Panc1 (cell line): ENCODE results near the gene OR52E1. TPM values are rescaled to one million over a fixed set of nuclear protein-coding genes. Genes with fewer than 3 reads are reported as not detected.

Source experiments
- ATAC-seq: fragments of 200-7000 bp; cut with Tn5 transposase; 2 replicates; pipeline ENCODE4 v1.9.1; 2020; ENCODE audit warnings: mild to moderate bottlenecking, moderate library complexity
- Bru-seq: library from RNA; stranded (reverse); fragments of 400-500 nt; gene quantifications from one replicate; lab custom pipeline; 2021; lab: Mats Ljungman, UMichigan
- BruChase-seq, 2 experiments: library from RNA; stranded (reverse); fragments of 400-500 nt; gene quantifications; one replicate each; lab custom pipeline; 2021; lab: Mats Ljungman, UMichigan
- BruUV-seq: library from RNA; stranded (reverse); fragments of 400-500 nt; replicated peaks from 2 replicates; lab custom pipeline; 2021; lab: Mats Ljungman, UMichigan
- CTCF ChIA-PET: fragments of 300-600 bp; sonication (Branson Sonifier 250); formaldehyde crosslinking; loops from one replicate; lab custom pipeline; 2022; ENCODE audit warnings: antibody characterized with exemption; lab: Charles Lee
- POLR2A ChIA-PET: fragments of 300-600 bp; sonication (Branson Sonifier 250); formaldehyde crosslinking; loops from one replicate; lab custom pipeline; 2022; ENCODE audit warnings: antibody characterized with exemption; lab: Charles Lee
- DNase-seq: peaks from one replicate; pipeline ENCODE4 v3.0.0-alpha.2; 2010; ENCODE audit warnings: low read depth, low spot score
- H3K27ac ChIP-seq: 2 replicates; pipeline ENCODE4 v1.5.1; 2011; ENCODE audit warnings: mild to moderate bottlenecking, low read length, inconsistent platforms
- H3K27me3 ChIP-seq: fragments of 200-500 bp; sonication (Bioruptor generic); 2 replicates; pipeline ENCODE4 v1.6.0; 2014; ENCODE audit warnings: low read length, inconsistent platforms; ENCODE audit not compliant: control insufficient read depth, insufficient read depth
- H3K36me3 ChIP-seq: fragments of 200-500 bp; sonication (Bioruptor generic); 2 replicates; pipeline ENCODE4 v1.5.1; 2014; ENCODE audit warnings: inconsistent platforms, mild to moderate bottlenecking, low read length, moderate library complexity; ENCODE audit not compliant: control insufficient read depth, insufficient read depth
- H3K4me1 ChIP-seq: 2 replicates; pipeline ENCODE4 v1.5.1; 2011; ENCODE audit warnings: inconsistent platforms, mild to moderate bottlenecking, low read length, moderate library complexity; ENCODE audit not compliant: control insufficient read depth, insufficient read depth
- H3K4me3 ChIP-seq, 2 experiments: 2 replicates each; pipeline ENCODE4 v1.5.1; 2011 to 2012; ENCODE audit warnings: low read depth in 2 of 2, low read length in 2 of 2, mild to moderate bottlenecking in 2 of 2, inconsistent platforms in 1 of 2, moderate library complexity in 1 of 2
- H3K9me3 ChIP-seq: fragments of 200-500 bp; sonication (Bioruptor generic); 2 replicates; pipeline ENCODE4 v1.5.1; 2014; ENCODE audit warnings: low read depth, mild to moderate bottlenecking, inconsistent platforms, low read length, moderate library complexity; ENCODE audit not compliant: control insufficient read depth, insufficient read depth
- CTCF ChIP-seq: fragments of 450-650 bp; IDR thresholded peaks from 2 replicates; pipeline ENCODE4 v1.5.1; 2017; ENCODE audit warnings: mild to moderate bottlenecking
- POLR2AphosphoS5 ChIP-seq: IDR thresholded peaks from 2 replicates; pipeline ENCODE4 v1.6.1; 2012; ENCODE audit warnings: mild to moderate bottlenecking, low read depth, low read length, moderate library complexity
- REST ChIP-seq, 2 experiments: IDR thresholded peaks; 2 replicates each; pipeline ENCODE4 v1.6.1; 2011 to 2012; ENCODE audit warnings: low read depth in 2 of 2, control low read depth in 1 of 2, low read length in 1 of 2, mild to moderate bottlenecking in 1 of 2, moderate library complexity in 1 of 2; ENCODE audit not compliant: insufficient read depth in 1 of 2
- SIN3A ChIP-seq: IDR thresholded peaks from 2 replicates; pipeline ENCODE4 v1.6.1; 2012; ENCODE audit warnings: low read depth, mild to moderate bottlenecking, low read length, moderate library complexity, borderline replicate concordance; ENCODE audit not compliant: insufficient read depth
- in situ Hi-C: cut with HindIII; loops from 2 replicates; pipeline ENCODE4 v1.10.0; 2016; ENCODE audit warnings: low sequenced_read_pairs, low pct_unique_long_range_greater_than_20kb
- intact Hi-C: fragments of 100-400 bp; cut with micrococcal nuclease; formaldehyde crosslinking; loops from one replicate; pipeline ENCODE4 v1.10.0; 2022; ENCODE audit not compliant: unreplicated experiment
- long read RNA-seq: library from polyadenylated mRNA; unstranded; transcript quantifications from one replicate; pipeline ENCODE4 v2.0.0, GENCODE V29; 2021; ENCODE audit not compliant: unreplicated experiment
- polyA plus RNA-seq: library from polyadenylated mRNA; unstranded; fragments of >200 nt; gene quantifications from one replicate; pipeline ENCODE4 v1.2.1, GENCODE V29; 2012; ENCODE audit warnings: missing spikeins; ENCODE audit not compliant: insufficient read length
- total RNA-seq: library from RNA; stranded (reverse); gene quantifications from one replicate; pipeline ENCODE4 v1.2.1, GENCODE V29; 2021; ENCODE audit not compliant: unreplicated experiment

Gene OR52E1
- total RNA-seq (not detected), Bru-seq, nascent RNA (not detected), BruChase-seq, experiment 1, labeled RNA remaining after a 2-hour chase (not detected), BruChase-seq, experiment 2, labeled RNA remaining after a 6-hour chase (not detected)
- polyA plus RNA-seq = not detected
- long read RNA-seq = 0 reads

- Histone ChIP-seq H3K9me3 (no peaks in the 10 kb centered on the region), H3K4me1 (no peaks in the 10 kb centered on the region), H3K4me3 (no peak within 1 kb of the TSS), H3K27ac (no peak within 1 kb of the TSS), H3K36me3 (no peaks in the 10 kb centered on the region), H3K27me3 (no peaks in the 10 kb centered on the region; the same call in 1 of the 2 replicates)
- CTCF ChIA-PET = no interaction called here
- ATAC-seq = no peak
- in situ Hi-C loops (no loop called here), intact Hi-C loops (no loop called here)
- DNase-seq = no peak
- no TSS peak for BruUV-seq
- POLR2A ChIA-PET = no interaction called here
- TF ChIP-seq SIN3A (no peak), REST (IDR thresholded peaks at IDR 0.05; ENCODE audit: insufficient read depth in 1 of 2, low read depth in 2 of 2, low read length in 1 of 2) (no peak), CTCF (no peak), POLR2AphosphoS5 (no peak)
Observed at GRCh38 chr11:5069272-5069671, at the start of gene OR52E1. TSS of gene OR52E1 (plus strand) at chr11:5069572.

- Histone ChIP-seq H3K27ac (no peak overlapping the region), H3K27me3 (no peaks in the 10 kb centered on the region), H3K36me3 (no peaks in the 10 kb centered on the region), H3K4me1 (no peaks in the 10 kb centered on the region), H3K4me3 (no peak overlapping the region), H3K9me3 (peaks cover 7% of the 10 kb centered on the region)
- ATAC-seq (no peak), DNase-seq (no peak)
- intact Hi-C loops (no loop called here), in situ Hi-C loops (no loop called here)
- ChIA-PET POLR2A (interaction anchor here (0.6 kb wide), 1 partner anchor 1722 kb away, joined by 4 read pairs; no protein-coding TSS in a partner anchor), CTCF (no interaction called here)
- no TSS peak for BruUV-seq
- no peak for TF ChIP-seq REST (IDR thresholded peaks at IDR 0.05; ENCODE audit: insufficient read depth in 1 of 2, low read depth in 2 of 2, low read length in 1 of 2)
Observed at GRCh38 chr11:5021996-5022395, 47.4 kb upstream of the OR52E1 start.
